ENCODE results near the gene CST3. TPM values are rescaled to one million over a fixed set of nuclear protein-coding genes. Genes with fewer than 3 reads are reported as not detected.

The CST3 gene
- total and polyA plus RNA-seq, 2 donors (not counting 1 experiment from before 2014, with no cell fraction given): 1.2 to 16.9 TPM

- no peak overlapping the region for H3K4me2 ChIP-seq (replicated peaks; ENCODE audit: low read depth, low read length, poor library complexity, severe bottlenecking)
- H2AFZ ChIP-seq (ENCODE audit: insufficient read depth, low read depth, low read length, poor library complexity, severe bottlenecking): no peak overlapping the region
- Mint-ChIP-seq H3K27me3 (no peaks in the 10 kb centered on the region), H3K4me3 (no peak overlapping the region), H3K4me1 (no peaks in the 10 kb centered on the region), H3K9me3 (ENCODE audit: insufficient read depth) (no peaks in the 10 kb centered on the region), H3K27ac (no peak overlapping the region)
- no peaks in the 10 kb centered on the region for H3K79me2 ChIP-seq (ENCODE audit: control insufficient read depth, insufficient read depth, low read length)
- 97% methylated on average over 6 of the region's 6 CpGs for WGBS (ENCODE audit: insufficient coverage)
- no peaks in the 10 kb centered on the region for H3K4me1 ChIP-seq (ENCODE audit: control insufficient read depth in 2 of 2, insufficient read depth in 2 of 2, low read length in 2 of 2)
- ATAC-seq (ENCODE audit: low read depth): no peak
- no peaks in the 10 kb centered on the region for H3K27me3 ChIP-seq (replicated peaks in 1 of 4; ENCODE audit: control extremely low read depth in 1 of 4, control insufficient read depth in 3 of 4, insufficient read depth in 4 of 4, low read length in 3 of 4)
- TF ChIP-seq EZH2 (IDR thresholded peaks at IDR 0.05; ENCODE audit: borderline replicate concordance, insufficient read depth, low read depth, low read length, poor library complexity, severe bottlenecking) (no peak), CTCF (IDR thresholded peaks at IDR 0.05) (no peak)
- intact Hi-C loops (cut with micrococcal nuclease): no loop called here
- no peak overlapping the region for H3K9ac ChIP-seq (ENCODE audit: low read length)
- H3K36me3 ChIP-seq (replicated peaks in 1 of 2; ENCODE audit: control extremely low read depth in 1 of 2, control insufficient read depth in 1 of 2, extremely low read depth in 1 of 2, insufficient read depth in 2 of 2, low read length in 1 of 2): no peaks in the 10 kb centered on the region
- no peak for DNase-seq
- H3K9me3 ChIP-seq (ENCODE audit: control extremely low read depth in 1 of 3, control insufficient read depth in 2 of 3, insufficient read depth in 1 of 3, low read length in 2 of 3): no peaks in the 10 kb centered on the region
- no peak overlapping the region for H3K4me3 ChIP-seq (ENCODE audit: control extremely low read depth in 1 of 5, extremely low read depth in 1 of 5, insufficient read depth in 1 of 5, low read depth in 2 of 5, low read length in 4 of 5)
- POLR2A ChIA-PET: no interaction called here
- CTCF ChIA-PET: interaction anchor here (1.2 kb wide), 1 partner anchor 9 kb away, joined by 3 read pairs; no protein-coding TSS in a partner anchor
- no peaks in the 10 kb centered on the region for H4K20me1 ChIP-seq (ENCODE audit: control insufficient read depth, insufficient read depth, low read length, poor library complexity, severe bottlenecking)
- no peak overlapping the region for H3K27ac ChIP-seq (ENCODE audit: low read length in 2 of 2)
Measured at GRCh38 chr20:23663180-23663579, 25.4 kb upstream of the CST3 start.

DNA sequence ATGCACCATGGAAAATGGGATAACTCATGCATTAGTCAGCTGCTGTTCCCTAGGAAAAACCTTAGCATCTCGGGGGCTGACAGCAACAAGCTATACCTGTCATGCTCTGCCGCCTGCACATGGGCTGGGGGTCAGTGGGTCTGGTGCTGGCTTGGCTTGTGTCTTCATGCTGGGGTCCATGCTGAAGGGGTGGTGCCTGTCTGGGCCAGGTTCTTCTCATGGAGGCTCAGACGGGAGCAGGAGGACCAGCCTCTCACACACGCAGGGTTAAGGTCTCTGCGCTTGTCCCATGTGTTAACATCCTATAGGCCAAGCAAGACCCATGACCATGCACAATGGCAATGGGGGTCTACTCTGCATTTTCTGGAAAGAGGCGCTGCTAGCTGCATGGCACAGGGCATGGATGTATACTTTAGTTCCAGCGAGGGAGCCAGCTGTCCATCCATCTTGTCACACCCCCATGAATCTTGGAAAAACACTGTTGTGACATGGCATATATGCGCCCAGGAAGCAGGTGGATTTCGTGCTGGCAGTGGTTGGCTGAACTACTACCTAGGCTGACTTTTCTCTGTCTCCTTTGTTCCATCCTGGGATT lies 24.6 kb upstream of the CST3 start:
- CTCF ChIA-PET: no interaction called here
- no peak overlapping the region for H3K27ac Mint-ChIP-seq
- WGBS (ENCODE audit: insufficient coverage): 95% methylated on average over 7 of the region's 9 CpGs
- H3K4me1 Mint-ChIP-seq: no peaks in the 10 kb centered on the region
- ATAC-seq (ENCODE audit: low read depth) (no peak), DNase-seq (no peak)
- Histone ChIP-seq H3K4me3 (ENCODE audit: control extremely low read depth in 1 of 5, extremely low read depth in 1 of 5, insufficient read depth in 1 of 5, low read depth in 2 of 5, low read length in 4 of 5) (no peak overlapping the region), H3K36me3 (replicated peaks in 1 of 2; ENCODE audit: control extremely low read depth in 1 of 2, control insufficient read depth in 1 of 2, extremely low read depth in 1 of 2, insufficient read depth in 2 of 2, low read length in 1 of 2) (no peaks in the 10 kb centered on the region), H3K9ac (ENCODE audit: low read length) (no peak overlapping the region), H2AFZ (ENCODE audit: insufficient read depth, low read depth, low read length, poor library complexity, severe bottlenecking) (no peak overlapping the region), H4K20me1 (ENCODE audit: control insufficient read depth, insufficient read depth, low read length, poor library complexity, severe bottlenecking) (no peaks in the 10 kb centered on the region), H3K9me3 (ENCODE audit: control extremely low read depth in 1 of 3, control insufficient read depth in 2 of 3, insufficient read depth in 1 of 3, low read length in 2 of 3) (no peaks in the 10 kb centered on the region), H3K27ac (ENCODE audit: low read length in 2 of 2) (no peak overlapping the region), H3K27me3 (replicated peaks in 1 of 4; ENCODE audit: control extremely low read depth in 1 of 4, control insufficient read depth in 3 of 4, insufficient read depth in 4 of 4, low read length in 3 of 4) (no peaks in the 10 kb centered on the region), H3K4me2 (replicated peaks; ENCODE audit: low read depth, low read length, poor library complexity, severe bottlenecking) (no peak overlapping the region), H3K79me2 (ENCODE audit: control insufficient read depth, insufficient read depth, low read length) (no peaks in the 10 kb centered on the region), H3K4me1 (ENCODE audit: control insufficient read depth in 2 of 2, insufficient read depth in 2 of 2, low read length in 2 of 2) (no peaks in the 10 kb centered on the region)
- H3K9me3 Mint-ChIP-seq (ENCODE audit: insufficient read depth): no peaks in the 10 kb centered on the region
- H3K4me3 Mint-ChIP-seq: no peak overlapping the region
- intact Hi-C loops (cut with micrococcal nuclease): no loop called here
- no peak for TF ChIP-seq EZH2 (IDR thresholded peaks at IDR 0.05; ENCODE audit: borderline replicate concordance, insufficient read depth, low read depth, low read length, poor library complexity, severe bottlenecking)
- TF ChIP-seq CTCF (IDR thresholded peaks at IDR 0.05): no peak
- POLR2A ChIA-PET: no interaction called here
- H3K27me3 Mint-ChIP-seq: no peaks in the 10 kb centered on the region

All from B cell (primary cell).